Measurements from ENCODE around the gene DTX3.
"Not testable (repeated sequence)": the region's sequence is repeated elsewhere in the genome, so short reads cannot be mapped to it uniquely, and the experiment has no call there.

Gene DTX3

GRCh38 chr12:57636731-57637130, 32.1 kb downstream of the DTX3 start:
- DNase-seq: not testable (repeated sequence)

- no peak for DNase-seq
Measured at GRCh38 chr12:57637364-57637763, 32.7 kb downstream of the DTX3 start.

GRCh38 chr12:57638096-57638495, 33.5 kb downstream of the DTX3 start:
- no peak for DNase-seq

- no peak for DNase-seq
Measured at GRCh38 chr12:57640175-57641042, 35.8 kb downstream of the DTX3 start.

GRCh38 chr12:57641699-57642442, 37.2 kb downstream of the DTX3 start:
- no peak for DNase-seq

DNA sequence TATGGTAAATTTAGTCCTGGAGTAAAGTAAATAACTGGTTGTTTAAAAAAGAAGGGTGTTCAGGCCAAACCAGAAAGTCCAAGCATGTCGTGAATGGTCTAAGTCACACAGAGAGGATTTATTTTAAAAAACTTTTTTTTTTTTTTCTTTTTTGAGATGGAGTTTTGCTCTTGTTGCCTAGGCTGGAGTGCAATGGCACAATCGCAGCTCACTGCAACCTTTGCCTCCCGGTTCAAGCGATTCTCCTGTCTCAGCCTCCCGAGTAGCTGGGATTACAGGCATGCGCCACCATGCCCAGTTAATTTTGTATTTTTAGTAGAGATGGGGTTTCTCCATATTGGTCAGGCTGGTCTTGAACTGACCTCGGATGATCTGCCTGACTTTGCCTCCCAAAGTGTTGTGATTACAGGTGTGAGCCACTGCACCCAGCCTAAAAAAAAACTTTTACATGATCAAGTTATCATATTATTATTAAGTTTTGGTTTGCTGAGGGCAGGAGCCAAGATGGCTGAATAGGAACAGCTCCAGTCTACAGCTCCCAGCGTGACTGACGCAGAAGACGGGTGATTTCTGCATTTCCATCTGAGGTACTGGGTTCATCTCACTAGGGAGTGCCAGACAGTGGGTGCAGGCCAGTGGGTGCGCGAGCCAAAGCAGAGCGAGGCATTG, 41.5 kb downstream of the DTX3 start:
- not testable (repeated sequence) for DNase-seq

DNA sequence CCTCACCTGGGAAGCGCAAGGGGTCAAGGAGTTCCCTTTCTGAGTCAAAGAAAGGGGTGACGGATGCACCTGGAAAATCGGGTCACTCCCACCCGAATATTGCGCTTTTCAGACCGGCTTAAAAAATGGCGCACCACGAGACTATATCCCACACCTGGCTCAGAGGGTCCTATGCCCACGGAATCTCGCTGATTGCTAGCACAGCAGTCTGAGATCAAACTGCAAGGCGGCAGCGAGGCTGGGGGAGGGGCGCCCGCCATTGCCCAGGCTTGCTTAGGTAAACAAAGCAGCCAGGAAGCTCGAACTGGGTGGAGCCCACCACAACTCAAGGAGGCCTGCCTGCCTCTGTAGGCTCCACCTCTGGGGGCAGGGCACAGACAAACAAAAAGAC, 42.0 kb downstream of the DTX3 start:
- DNase-seq: not testable (repeated sequence)

- no peak for DNase-seq
Measured at GRCh38 chr12:57654042-57654441, 49.4 kb downstream of the DTX3 start.

DNA sequence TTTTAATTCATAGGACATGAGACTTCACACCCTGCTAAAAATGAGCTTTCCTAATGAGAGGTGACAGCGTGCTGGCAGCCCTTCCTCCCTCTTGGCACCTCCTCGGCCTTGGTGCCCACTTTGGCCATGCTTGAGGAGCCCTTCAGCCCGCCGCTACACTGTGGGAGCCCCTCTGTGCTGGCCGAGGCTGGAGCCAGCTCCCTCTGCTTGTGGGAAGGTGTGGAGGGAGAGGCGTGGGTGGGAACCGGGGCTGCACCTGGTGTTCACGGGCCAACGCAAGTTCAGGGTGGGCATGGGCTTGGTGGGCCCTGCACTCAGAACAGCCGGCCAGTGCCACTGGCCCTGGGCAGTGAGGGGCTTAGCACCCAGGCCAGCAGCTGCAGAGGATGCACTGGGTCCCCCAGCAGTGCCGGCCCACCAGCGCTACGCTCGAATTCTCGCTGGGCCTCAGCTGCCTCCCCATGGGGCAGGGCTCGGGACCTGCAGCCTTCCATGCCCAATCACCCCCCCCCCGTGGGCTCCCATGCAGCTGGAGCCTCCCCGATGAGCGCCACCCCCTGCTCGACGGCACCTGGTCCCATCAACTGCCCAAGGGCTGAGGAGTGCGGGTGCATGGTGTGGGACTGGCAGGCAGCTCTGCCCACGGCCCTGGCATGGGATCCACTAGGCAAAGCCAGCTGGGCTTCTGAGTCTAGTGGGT, 51.1 kb downstream of the DTX3 start:
- DNase-seq: no peak

- not testable (repeated sequence) for DNase-seq
Measured at GRCh38 chr12:57656408-57656807, 51.8 kb downstream of the DTX3 start.

DNA sequence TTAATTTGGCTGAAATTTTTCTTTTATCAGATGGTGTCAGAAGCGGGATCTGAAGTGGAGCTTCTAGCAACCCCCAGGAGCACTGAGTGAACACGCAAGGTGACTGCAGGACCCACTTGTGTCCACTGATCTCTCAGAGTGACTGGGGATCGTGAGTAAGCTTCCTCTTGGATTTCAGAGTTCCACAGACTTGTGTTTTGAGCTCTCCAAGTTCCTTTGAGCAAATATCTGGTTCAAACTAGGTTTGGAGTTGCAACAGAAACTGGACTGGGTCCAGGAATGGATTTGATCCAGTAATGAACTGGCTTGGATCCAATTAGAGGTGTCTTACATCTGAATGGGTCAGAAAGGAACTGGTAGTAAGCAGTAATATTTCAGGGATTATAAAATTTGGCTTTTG, 53.1 kb downstream of the DTX3 start:
- no peak for DNase-seq

DNA sequence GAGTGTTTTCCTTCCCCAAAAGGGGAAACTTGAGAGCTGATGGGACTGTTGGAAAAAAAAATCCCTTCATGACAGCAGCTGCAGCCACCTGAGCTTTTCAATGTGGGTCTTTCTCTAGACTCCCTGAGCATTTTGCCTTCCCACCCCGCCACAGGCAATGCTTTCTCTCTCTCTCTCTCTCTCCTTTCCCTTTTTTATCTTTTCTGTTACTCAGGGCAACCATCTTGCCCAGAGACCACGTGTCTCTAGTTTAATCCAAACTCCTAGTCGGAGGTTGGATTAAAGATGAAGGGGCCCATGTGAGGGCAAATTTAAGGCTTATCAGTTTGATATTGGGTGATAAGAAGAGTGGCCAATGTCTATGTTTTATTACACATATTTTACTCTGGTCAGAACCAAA, 54.3 kb downstream of the DTX3 start:
- no peak for DNase-seq
